Adrenal gland (tissue), 5 donors: ENCODE measurements around the gene SDC3.

Source experiments
- CTCF ChIP-seq, 6 experiments: fragments of 450-650 bp in 4 of 6; fragments of 200-600 bp in 2 of 6; sonication (generic) in 1 of 6; IDR thresholded peaks; 1 replicate in 5 of 6; 2 replicates in 1 of 6; pipeline versions ENCODE4 v1.5.1 to v1.8.0; 2016 to 2021; ENCODE audit warnings: antibody characterized with exemption in 6 of 6, mild to moderate bottlenecking in 2 of 6, moderate library complexity in 1 of 6
- POLR2A ChIP-seq, 2 donors: fragments of 450-650 bp; IDR thresholded peaks; one replicate each; pipeline ENCODE4 v1.6.1; 2017; ENCODE audit warnings: antibody characterized with exemption in 2 of 2, mild to moderate bottlenecking in 2 of 2, moderate library complexity in 1 of 2
- donor health status: DM: no; HTN: no; CAD: no.

DNA sequence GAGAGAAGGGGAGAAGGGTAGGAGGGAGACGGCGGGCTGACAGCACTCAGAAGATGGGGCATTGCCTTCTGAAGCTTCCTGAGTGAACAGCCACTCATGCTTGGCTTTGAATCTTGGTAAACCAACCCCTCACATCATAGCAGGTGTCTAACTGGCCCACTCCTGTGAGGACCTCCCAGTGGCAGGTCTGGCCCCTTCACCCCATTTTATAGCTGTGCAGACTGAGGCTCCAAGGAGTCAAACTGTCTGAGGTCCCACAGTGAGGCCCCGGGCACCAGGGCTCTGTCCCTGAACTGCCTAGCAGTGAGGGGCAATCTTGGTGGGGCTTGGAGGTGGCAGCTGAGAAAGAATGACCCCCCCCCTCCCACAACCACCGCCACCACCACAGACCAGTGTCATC is 41.0 kb downstream of the SDC3 start:
- TF ChIP-seq CTCF (IDR thresholded peaks at IDR 0.05) (no peak), POLR2A (IDR thresholded peaks at IDR 0.05) (no peak)
